HUES64 (cell line): ENCODE results near the gene CES4A.
"Not testable (repeated sequence)": the region's sequence is repeated elsewhere in the genome, so short reads cannot be mapped to it uniquely, and the experiment has no call there.

ENCODE experiments used
- H3K27ac ChIP-seq: 2 replicates; pipeline ENCODE4 v1.7.0; 2013; ENCODE audit warnings: low read depth, low read length, inconsistent platforms
- H3K27me3 ChIP-seq: 2 replicates; pipeline ENCODE4 v1.6.1; 2013; ENCODE audit warnings: mild to moderate bottlenecking, low read length; ENCODE audit not compliant: insufficient read depth
- H3K36me3 ChIP-seq: 2 replicates; pipeline ENCODE4 v1.6.1; 2013; ENCODE audit warnings: mild to moderate bottlenecking, low read length; ENCODE audit not compliant: insufficient read depth
- H3K4me1 ChIP-seq: 2 replicates; pipeline ENCODE4 v1.6.1; 2013; ENCODE audit warnings: mild to moderate bottlenecking, low read length, moderate library complexity; ENCODE audit not compliant: insufficient read depth
- H3K4me3 ChIP-seq: 2 replicates; pipeline ENCODE4 v1.5.1; 2013; ENCODE audit warnings: mild to moderate bottlenecking, low read length, moderate library complexity
- H3K9ac ChIP-seq: 2 replicates; pipeline ENCODE4 v1.6.1; 2013; ENCODE audit warnings: mild to moderate bottlenecking, low read depth, low read length
- H3K9me3 ChIP-seq: 2 replicates; pipeline ENCODE4 v1.6.1; 2013; ENCODE audit warnings: low read depth, low read length; ENCODE audit not compliant: insufficient read depth
- WGBS: fragments of 150-250, 120-280 bp; methylation state at CpG from one replicate; pipeline ENCODE4 v1.1.7; 2013; ENCODE audit warnings: missing lambda C conversion rate; 5-methylcytosine and 5-hydroxymethylcytosine counted together

The CES4A gene

GRCh38 chr16:67036323-67036741 is 47.9 kb downstream of the CES4A start:
- Histone ChIP-seq H3K27ac (no peak overlapping the region), H3K9ac (no peak overlapping the region), H3K27me3 (no peaks in the 10 kb centered on the region), H3K4me1 (no peaks in the 10 kb centered on the region), H3K36me3 (peaks cover 50% of the 10 kb centered on the region), H3K4me3 (no peak overlapping the region), H3K9me3 (no peaks in the 10 kb centered on the region)
- WGBS: 94% methylated on average over 5 of the region's 5 CpGs

- H3K36me3 ChIP-seq: peaks cover 43% of the 10 kb centered on the region
These were observed 51.1 kb downstream of the CES4A start for GRCh38 chr16:67039260-67040020.

DNA sequence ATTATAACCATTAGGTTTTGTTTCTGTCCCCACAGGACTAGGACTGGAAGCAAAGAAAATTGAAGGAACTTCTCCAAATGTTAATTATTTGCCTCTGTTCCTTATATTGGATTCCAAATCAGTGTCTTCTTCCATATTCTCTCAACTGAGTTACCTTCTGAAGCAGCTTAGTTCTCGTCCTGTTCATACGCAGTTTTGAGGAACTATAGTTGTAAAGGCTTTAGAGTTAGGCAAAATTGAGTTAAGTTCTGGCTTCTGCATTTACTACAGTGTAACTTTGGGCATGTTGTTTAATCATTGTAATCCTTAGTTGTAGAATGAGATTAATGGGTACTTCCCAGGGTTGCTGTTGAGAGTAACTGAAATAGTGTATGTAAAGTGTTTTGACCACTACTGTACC is 51.8 kb downstream of the CES4A start:
- no peaks in the 10 kb centered on the region for H3K27me3 ChIP-seq
- no peak overlapping the region for H3K9ac ChIP-seq
- H3K4me1 ChIP-seq: no peaks in the 10 kb centered on the region
- H3K4me3 ChIP-seq: no peak overlapping the region
- no peak overlapping the region for H3K27ac ChIP-seq
- no peaks in the 10 kb centered on the region for H3K9me3 ChIP-seq
- H3K36me3 ChIP-seq: peaks cover 39% of the 10 kb centered on the region
- WGBS: 98% methylated on average over 2 of the region's 2 CpGs

More at GRCh38 chr16:67039260-67040020, 51.1 kb downstream of the CES4A start:
- Histone ChIP-seq H3K9me3 (no peaks in the 10 kb centered on the region), H3K9ac (no peak overlapping the region), H3K27ac (no peak overlapping the region), H3K4me1 (no peaks in the 10 kb centered on the region), H3K27me3 (no peaks in the 10 kb centered on the region), H3K4me3 (no peak overlapping the region)
- 100% methylated on average over 2 of the region's 2 CpGs for WGBS

DNA sequence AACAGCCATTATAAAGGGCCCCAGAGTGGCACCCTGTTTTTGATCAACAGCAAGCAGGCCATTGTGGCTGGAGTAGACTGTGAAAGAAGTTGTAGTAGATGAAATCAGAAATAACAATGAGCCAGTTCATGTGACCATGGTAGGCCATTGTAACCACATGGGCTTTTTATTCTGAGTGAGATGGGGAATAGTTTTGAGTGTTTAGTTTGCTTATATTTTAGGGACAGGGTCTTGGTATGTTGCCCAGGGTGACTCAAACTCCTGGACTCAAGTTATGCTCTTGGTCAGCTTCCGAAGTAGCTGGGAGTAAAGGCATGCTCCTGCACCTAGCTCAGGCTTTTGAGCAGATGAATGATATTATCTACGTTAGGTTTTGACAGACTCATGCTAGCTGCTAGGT is 52.5 kb downstream of the CES4A start:
- H3K36me3 ChIP-seq: peaks cover 41% of the 10 kb centered on the region
- WGBS: 89% methylated on average over 2 of the region's 2 CpGs

DNA sequence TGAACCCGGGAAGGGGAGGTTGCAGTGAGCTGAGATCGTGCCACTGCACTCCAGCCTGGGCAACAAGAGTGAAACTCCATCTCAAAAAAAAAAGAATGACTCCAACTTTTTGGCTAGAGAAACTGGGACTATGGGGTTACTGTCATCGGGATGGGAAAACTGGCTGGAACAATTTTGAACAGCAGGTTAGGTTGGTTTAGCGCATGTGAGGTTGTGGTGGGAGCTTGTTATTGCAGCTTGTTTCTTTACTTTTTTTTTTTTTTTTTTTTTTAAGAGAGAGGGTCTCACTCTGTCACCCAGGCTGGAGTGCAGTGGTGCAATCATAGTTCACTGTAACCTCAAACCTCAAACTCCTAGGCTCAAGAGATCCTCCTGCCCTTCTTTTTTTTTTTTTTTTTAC is 53.1 kb downstream of the CES4A start:
- not testable (repeated sequence) for H3K27me3 ChIP-seq, H3K9me3 ChIP-seq, H3K9ac ChIP-seq, H3K27ac ChIP-seq, H3K4me3 ChIP-seq, H3K4me1 ChIP-seq
- H3K36me3 ChIP-seq: peaks cover 44% of the 10 kb centered on the region
- 89% methylated on average over 4 of the region's 4 CpGs for WGBS

More for the DNA sequence above, 52.5 kb downstream of the CES4A start:
- Histone ChIP-seq H3K9ac (no peak overlapping the region), H3K4me3 (no peak overlapping the region), H3K9me3 (no peaks in the 10 kb centered on the region), H3K4me1 (no peaks in the 10 kb centered on the region), H3K27me3 (no peaks in the 10 kb centered on the region), H3K27ac (no peak overlapping the region)

GRCh38 chr16:67043420-67043819 is 55.0 kb downstream of the CES4A start:
- H3K4me3 ChIP-seq: no peak overlapping the region
- no peaks in the 10 kb centered on the region for H3K4me1 ChIP-seq
- WGBS: no CpG with 5 or more reads among the region's 1 CpG
- no peak overlapping the region for H3K9ac ChIP-seq
- no peaks in the 10 kb centered on the region for H3K27me3 ChIP-seq
- no peaks in the 10 kb centered on the region for H3K9me3 ChIP-seq
- no peak overlapping the region for H3K27ac ChIP-seq
- H3K36me3 ChIP-seq: peaks cover 32% of the 10 kb centered on the region; the same call in 1 of the 2 replicates

- Histone ChIP-seq H3K27me3 (no peaks in the 10 kb centered on the region), H3K9ac (no peak overlapping the region), H3K9me3 (no peaks in the 10 kb centered on the region), H3K27ac (no peak overlapping the region), H3K4me1 (no peaks in the 10 kb centered on the region), H3K36me3 (peaks cover 7% of the 10 kb centered on the region; the same call in 1 of the 2 replicates), H3K4me3 (no peak overlapping the region)
- whole genome bisulfite sequencing: 90% methylated on average over 2 of the region's 2 CpGs
These were observed 62.4 kb downstream of the CES4A start for GRCh38 chr16:67050796-67051195.

- H3K27me3 ChIP-seq: no peaks in the 10 kb centered on the region
- H3K36me3 ChIP-seq: peaks cover 2% of the 10 kb centered on the region; the same call in 1 of the 2 replicates
- H3K9me3 ChIP-seq: no peaks in the 10 kb centered on the region
- no peak overlapping the region for H3K27ac ChIP-seq
- H3K4me3 ChIP-seq: no peak overlapping the region
- 100% methylated on average over 1 of the region's 1 CpG for WGBS
- H3K4me1 ChIP-seq: no peaks in the 10 kb centered on the region
- H3K9ac ChIP-seq: no peak overlapping the region
These were observed 64.0 kb downstream of the CES4A start for GRCh38 chr16:67052399-67052798.

DNA sequence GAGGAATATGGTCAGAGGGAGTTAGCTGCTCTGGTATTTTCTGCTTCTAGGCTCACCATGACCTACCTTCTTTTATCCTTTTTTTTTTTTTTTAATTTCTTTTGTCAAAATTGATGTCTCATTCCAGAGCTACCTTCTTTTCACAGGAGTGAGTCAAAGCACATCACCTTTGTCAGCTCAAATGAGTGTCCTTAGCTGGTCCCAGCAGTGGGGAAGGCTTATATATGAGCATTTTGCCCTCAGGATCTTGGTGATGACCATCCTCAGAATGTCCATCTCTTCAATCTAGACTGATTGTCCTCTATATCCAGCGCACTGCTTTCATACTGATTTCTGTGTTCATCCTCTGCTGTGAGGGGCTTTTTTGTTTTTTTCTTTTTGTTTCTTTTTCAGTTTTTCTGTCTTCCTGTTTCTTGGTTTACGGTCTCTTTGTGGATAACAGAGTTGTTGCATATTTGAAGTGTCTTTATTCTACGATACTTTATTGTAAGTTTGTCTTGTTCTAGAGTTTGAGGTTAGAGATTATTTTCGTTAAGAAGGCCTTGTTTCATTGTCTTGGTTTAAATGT is 65.5 kb downstream of the CES4A start:
- no peaks in the 10 kb centered on the region for H3K9me3 ChIP-seq
- 91% methylated on average over 4 of the region's 4 CpGs for WGBS
- no peak overlapping the region for H3K27ac ChIP-seq
- H3K4me1 ChIP-seq: no peaks in the 10 kb centered on the region
- H3K4me3 ChIP-seq: no peak overlapping the region
- H3K27me3 ChIP-seq: no peaks in the 10 kb centered on the region
- H3K9ac ChIP-seq: no peak overlapping the region
- peaks cover 2% of the 10 kb centered on the region; the same call in 1 of the 2 replicates for H3K36me3 ChIP-seq

DNA sequence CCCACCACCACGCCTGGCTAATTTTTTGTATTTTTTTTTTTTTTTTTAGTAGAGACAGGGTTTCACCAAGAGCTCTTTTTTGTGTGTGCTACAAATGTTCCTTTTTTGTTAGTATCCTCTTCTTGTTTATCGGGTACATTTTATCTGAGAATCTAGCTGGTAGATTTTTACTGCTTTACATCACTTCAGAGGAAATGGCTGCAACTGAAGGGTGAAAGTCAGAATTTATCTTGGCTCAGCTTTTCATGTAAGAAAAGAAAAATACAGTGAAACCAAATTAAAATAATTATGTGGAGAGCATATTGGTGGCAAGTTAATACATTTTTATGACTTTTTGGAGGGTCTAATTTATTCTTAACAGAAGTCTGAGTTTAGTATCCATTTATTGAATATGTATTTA is 66.5 kb downstream of the CES4A start:
- no peaks in the 10 kb centered on the region for H3K4me1 ChIP-seq
- H3K27ac ChIP-seq: no peak overlapping the region
- no peak overlapping the region for H3K4me3 ChIP-seq
- H3K27me3 ChIP-seq: no peaks in the 10 kb centered on the region
- 94% methylated on average over 2 of the region's 2 CpGs for WGBS
- H3K9ac ChIP-seq: no peak overlapping the region
- H3K36me3 ChIP-seq: peaks cover 2% of the 10 kb centered on the region; the same call in 1 of the 2 replicates
- H3K9me3 ChIP-seq: no peaks in the 10 kb centered on the region

DNA sequence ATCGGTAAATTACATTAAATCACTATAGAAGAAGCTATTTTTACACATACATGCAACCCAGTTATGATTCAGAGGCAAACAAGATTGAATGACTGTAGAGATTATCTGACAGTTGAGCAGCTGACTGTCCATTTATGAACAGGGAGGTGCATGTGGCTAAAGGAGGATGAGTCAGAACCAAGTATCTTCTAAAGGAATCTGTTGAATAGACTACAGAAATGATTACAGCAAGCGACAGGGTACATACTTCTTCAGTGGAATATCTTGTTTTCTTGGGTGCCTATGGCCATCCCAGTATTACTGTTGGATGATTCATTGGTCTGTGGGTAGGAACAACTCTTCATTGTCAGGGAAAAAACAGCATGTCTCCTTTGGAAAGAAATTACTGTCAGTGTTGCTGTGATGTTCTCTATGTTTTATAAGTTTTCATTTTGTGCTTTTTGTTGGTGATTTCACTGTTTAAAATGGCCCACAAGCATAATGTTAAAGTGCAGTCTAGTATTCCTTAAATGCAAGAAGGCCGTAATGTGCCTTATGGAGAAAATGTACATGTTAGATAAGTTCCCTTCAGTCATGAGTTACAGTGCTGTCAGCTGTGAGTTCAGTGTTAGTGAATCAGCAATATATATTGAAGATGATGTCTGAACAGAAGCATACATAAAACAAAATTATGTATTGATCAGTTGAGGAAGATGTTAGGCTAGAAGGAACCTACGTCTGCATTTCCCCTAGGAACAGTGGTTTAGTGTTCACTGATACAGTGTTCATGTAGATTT is 67.5 kb downstream of the CES4A start:
- H3K4me3 ChIP-seq: no peak overlapping the region
- no peaks in the 10 kb centered on the region for H3K27me3 ChIP-seq
- peaks cover 2% of the 10 kb centered on the region; the same call in 1 of the 2 replicates for H3K36me3 ChIP-seq
- H3K9me3 ChIP-seq: no peaks in the 10 kb centered on the region
- 96% methylated on average over 3 of the region's 4 CpGs for WGBS
- H3K27ac ChIP-seq: no peak overlapping the region
- H3K9ac ChIP-seq: no peak overlapping the region
- no peaks in the 10 kb centered on the region for H3K4me1 ChIP-seq
